ENCODE data around the gene HIGD1B. TPM values are rescaled to one million over a fixed set of nuclear protein-coding genes. Genes with fewer than 3 reads are reported as not detected.

The HIGD1B gene
- total RNA-seq, 2 experiments from 2014 or later, result not detected

DNA sequence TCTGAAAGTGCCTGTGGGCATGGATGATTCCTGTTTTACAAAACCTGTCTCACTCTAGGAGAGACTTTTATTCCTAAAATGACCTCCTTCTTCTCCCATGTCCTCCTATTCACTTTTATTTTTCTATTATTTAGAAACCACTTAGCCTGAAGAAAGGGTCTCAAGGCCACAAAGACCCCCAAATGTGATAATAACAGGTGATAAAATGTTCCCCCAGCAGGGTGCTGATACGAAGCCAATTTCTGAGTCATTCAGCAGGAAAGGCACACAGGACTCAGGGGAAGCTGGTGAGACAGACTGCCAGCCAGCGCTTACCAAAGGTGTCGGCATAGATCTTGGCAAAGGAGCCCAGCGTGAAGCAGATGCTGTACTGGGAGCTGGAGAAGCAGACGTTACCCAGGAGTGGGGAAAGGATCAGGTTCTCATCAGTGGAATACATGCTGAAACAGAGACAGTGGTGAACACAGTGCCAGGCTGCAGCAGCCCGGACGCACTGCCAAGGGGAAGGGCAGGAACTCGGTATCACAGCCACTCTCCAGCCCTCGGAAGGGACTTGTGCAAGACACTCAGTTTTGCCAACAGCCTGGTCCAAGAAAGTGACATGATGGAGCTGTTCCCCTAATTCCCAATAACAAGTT is 24.6 kb downstream of the HIGD1B start:
- no peak for DNase-seq (ENCODE audit: low spot score)
- H4K20me1 ChIP-seq (ENCODE audit: insufficient read depth, low read length), result no peaks in the 10 kb centered on the region
- H3K9me2 ChIP-seq (ENCODE audit: insufficient read depth, low read length), result no peaks in the 10 kb centered on the region
- no peak overlapping the region for H3K4me2 ChIP-seq (ENCODE audit: low read length)
- no peaks in the 10 kb centered on the region for H3K9me3 ChIP-seq (ENCODE audit: low read length)
- no peaks in the 10 kb centered on the region for H3K79me2 ChIP-seq (ENCODE audit: insufficient read depth, low read depth, low read length)
- POLR2A ChIA-PET, result interaction anchor here (0.6 kb wide), 1 partner anchor 123 kb away, joined by 4 read pairs; no protein-coding TSS in a partner anchor
- TF ChIP-seq, protein P1, sequence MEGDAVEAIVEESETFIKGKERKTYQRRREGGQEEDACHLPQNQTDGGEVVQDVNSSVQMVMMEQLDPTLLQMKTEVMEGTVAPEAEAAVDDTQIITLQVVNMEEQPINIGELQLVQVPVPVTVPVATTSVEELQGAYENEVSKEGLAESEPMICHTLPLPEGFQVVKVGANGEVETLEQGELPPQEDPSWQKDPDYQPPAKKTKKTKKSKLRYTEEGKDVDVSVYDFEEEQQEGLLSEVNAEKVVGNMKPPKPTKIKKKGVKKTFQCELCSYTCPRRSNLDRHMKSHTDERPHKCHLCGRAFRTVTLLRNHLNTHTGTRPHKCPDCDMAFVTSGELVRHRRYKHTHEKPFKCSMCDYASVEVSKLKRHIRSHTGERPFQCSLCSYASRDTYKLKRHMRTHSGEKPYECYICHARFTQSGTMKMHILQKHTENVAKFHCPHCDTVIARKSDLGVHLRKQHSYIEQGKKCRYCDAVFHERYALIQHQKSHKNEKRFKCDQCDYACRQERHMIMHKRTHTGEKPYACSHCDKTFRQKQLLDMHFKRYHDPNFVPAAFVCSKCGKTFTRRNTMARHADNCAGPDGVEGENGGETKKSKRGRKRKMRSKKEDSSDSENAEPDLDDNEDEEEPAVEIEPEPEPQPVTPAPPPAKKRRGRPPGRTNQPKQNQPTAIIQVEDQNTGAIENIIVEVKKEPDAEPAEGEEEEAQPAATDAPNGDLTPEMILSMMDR (conservative IDR thresholded peaks at IDR 0.05; ENCODE audit: low read length), result no peak
- TF ChIP-seq EZH2phosphoT487 (IDR thresholded peaks at IDR 0.05; ENCODE audit: borderline replicate concordance, low read depth, low read length), result no peak
- no peaks in the 10 kb centered on the region for H3K4me1 ChIP-seq (ENCODE audit: insufficient read depth, low read length, poor library complexity, severe bottlenecking)
- H3K4me3 ChIP-seq (ENCODE audit: low read depth, low read length, poor library complexity, severe bottlenecking), result no peak overlapping the region
- no TSS peak for BruUV-seq (replicated peaks)
- peaks cover 90% of the 10 kb centered on the region for H3K36me3 ChIP-seq (ENCODE audit: insufficient read depth, low read length)
- no peak overlapping the region for H3K27ac ChIP-seq (ENCODE audit: low read depth, low read length, poor library complexity, severe bottlenecking)
- CTCF ChIA-PET (ENCODE audit: unreplicated experiment), result interaction anchor here (0.5 kb wide), 1 partner anchor 88 kb away, joined by 3 read pairs; no protein-coding TSS in a partner anchor
- no peak overlapping the region for H2AFZ ChIP-seq (ENCODE audit: low read length)
- intact Hi-C loops (cut with micrococcal nuclease; ENCODE audit: unreplicated experiment), result no loop called here

DNA sequence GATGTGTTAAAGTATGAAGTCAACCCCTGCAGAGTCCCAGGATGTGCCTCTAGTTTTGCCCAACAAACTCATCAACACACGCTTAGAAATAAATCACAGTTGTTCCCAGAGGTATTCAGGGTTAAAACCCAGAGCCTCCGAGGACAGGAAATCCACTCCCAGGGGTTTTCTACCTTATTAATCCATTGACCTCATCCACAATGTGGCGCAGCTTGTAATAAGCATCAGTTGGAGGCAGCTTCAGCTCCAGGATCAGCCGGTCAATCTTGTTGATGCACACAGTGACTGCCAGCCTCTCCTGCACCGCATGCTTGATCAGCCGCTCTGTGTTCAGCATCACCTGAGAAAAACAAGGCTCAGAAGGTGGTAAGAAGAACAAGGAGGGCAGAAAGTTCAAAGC is 28.1 kb downstream of the HIGD1B start:
- H4K20me1 ChIP-seq (ENCODE audit: insufficient read depth, low read length), result no peaks in the 10 kb centered on the region
- H3K9me3 ChIP-seq (ENCODE audit: low read length), result no peaks in the 10 kb centered on the region
- ChIA-PET POLR2A (no interaction called here), CTCF (ENCODE audit: unreplicated experiment) (no interaction called here)
- TF ChIP-seq, protein P1 (conservative IDR thresholded peaks at IDR 0.05; ENCODE audit: low read length), result no peak
- no peak for TF ChIP-seq EZH2phosphoT487 (IDR thresholded peaks at IDR 0.05; ENCODE audit: borderline replicate concordance, low read depth, low read length)
- H3K4me2 ChIP-seq (ENCODE audit: low read length), result no peak overlapping the region
- BruUV-seq (replicated peaks), result no TSS peak
- H3K27ac ChIP-seq (ENCODE audit: low read depth, low read length, poor library complexity, severe bottlenecking), result no peak overlapping the region
- H3K4me1 ChIP-seq (ENCODE audit: insufficient read depth, low read length, poor library complexity, severe bottlenecking), result no peaks in the 10 kb centered on the region
- no peak overlapping the region for H3K4me3 ChIP-seq (ENCODE audit: low read depth, low read length, poor library complexity, severe bottlenecking)
- H2AFZ ChIP-seq (ENCODE audit: low read length), result no peak overlapping the region
- intact Hi-C loops (cut with micrococcal nuclease; ENCODE audit: unreplicated experiment), result no loop called here
- no peak for DNase-seq (ENCODE audit: low spot score)
- no peaks in the 10 kb centered on the region for H3K79me2 ChIP-seq (ENCODE audit: insufficient read depth, low read depth, low read length)
- no peaks in the 10 kb centered on the region for H3K9me2 ChIP-seq (ENCODE audit: insufficient read depth, low read length)
- H3K36me3 ChIP-seq (ENCODE audit: insufficient read depth, low read length), result peaks cover 91% of the 10 kb centered on the region

DNA sequence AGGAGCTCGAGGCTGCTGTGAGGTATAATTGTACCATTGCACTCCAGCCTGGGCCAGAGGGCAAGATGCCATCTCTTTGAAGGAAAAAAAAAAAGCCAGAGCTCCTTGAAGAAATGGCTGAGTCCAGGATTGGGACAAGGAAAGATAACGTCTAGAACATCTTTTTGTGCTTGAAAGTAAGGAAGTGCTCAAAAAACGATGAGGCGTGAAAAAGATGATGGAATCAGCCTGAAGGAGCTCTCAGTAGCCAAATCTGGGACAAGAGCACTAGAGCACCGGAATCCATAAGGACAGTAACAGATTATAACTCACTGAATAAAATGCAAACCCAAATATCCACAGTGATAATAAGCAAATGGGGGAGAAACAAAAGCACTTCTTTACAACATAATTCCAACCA is 29.4 kb downstream of the HIGD1B start:
- H3K27ac ChIP-seq (ENCODE audit: low read depth, low read length, poor library complexity, severe bottlenecking), result no peak overlapping the region
- H3K9me3 ChIP-seq (ENCODE audit: low read length), result no peaks in the 10 kb centered on the region
- H3K4me2 ChIP-seq (ENCODE audit: low read length), result no peak overlapping the region
- ChIA-PET CTCF (ENCODE audit: unreplicated experiment) (no interaction called here), POLR2A (interaction anchor here (0.5 kb wide), 1 partner anchor 109 kb away, joined by 4 read pairs; no protein-coding TSS in a partner anchor)
- H3K4me3 ChIP-seq (ENCODE audit: low read depth, low read length, poor library complexity, severe bottlenecking), result no peak overlapping the region
- no TSS peak for BruUV-seq (replicated peaks)
- H3K79me2 ChIP-seq (ENCODE audit: insufficient read depth, low read depth, low read length), result no peaks in the 10 kb centered on the region
- H3K4me1 ChIP-seq (ENCODE audit: insufficient read depth, low read length, poor library complexity, severe bottlenecking), result no peaks in the 10 kb centered on the region
- no peaks in the 10 kb centered on the region for H4K20me1 ChIP-seq (ENCODE audit: insufficient read depth, low read length)
- no peaks in the 10 kb centered on the region for H3K9me2 ChIP-seq (ENCODE audit: insufficient read depth, low read length)
- intact Hi-C loops (cut with micrococcal nuclease; ENCODE audit: unreplicated experiment), result no loop called here
- DNase-seq (ENCODE audit: low spot score), result no peak
- TF ChIP-seq, protein P1 (conservative IDR thresholded peaks at IDR 0.05; ENCODE audit: low read length), result no peak
- TF ChIP-seq EZH2phosphoT487 (IDR thresholded peaks at IDR 0.05; ENCODE audit: borderline replicate concordance, low read depth, low read length), result no peak
- H2AFZ ChIP-seq (ENCODE audit: low read length), result no peak overlapping the region
- H3K36me3 ChIP-seq (ENCODE audit: insufficient read depth, low read length), result peaks cover 89% of the 10 kb centered on the region

Measured in OCI-LY7 (cell line).